Stimulated activated CD4-positive, alpha-beta T cell treated with anti-CD3 and anti-CD28 coated beads, Interleukin-12 subunit alpha, Interleukin-12 subunit beta, amount 100 ng/mL, for 4 hours (primary cell): ENCODE measurements around the gene AQP3.
A peak's percentile ranks its signal among the peaks of the same experiment; 100 is the strongest.
"Not testable (repeated sequence)": the region's sequence is repeated elsewhere in the genome, so short reads cannot be mapped to it uniquely, and the experiment has no call there.

Experiments
- DNase-seq: peaks from one replicate; pipeline ENCODE4 v3.0.0-alpha.2; 2020

The AQP3 gene

GRCh38 chr9:33439731-33440130 is 7.7 kb downstream of the AQP3 start:
- DNase-seq, result no peak

GRCh38 chr9:33438926-33439680 is 8.3 kb downstream of the AQP3 start:
- no peak for DNase-seq

- no peak for DNase-seq
Measured at GRCh38 chr9:33437898-33438297, 9.5 kb downstream of the AQP3 start.

- no peak for DNase-seq
Measured at GRCh38 chr9:33437205-33437604, 10.2 kb downstream of the AQP3 start.

- no peak for DNase-seq
Measured at GRCh38 chr9:33436445-33436844, 10.9 kb downstream of the AQP3 start.

GRCh38 chr9:33435821-33436277 is 11.5 kb downstream of the AQP3 start:
- DNase-seq, result no peak

GRCh38 chr9:33434317-33435105 is 12.9 kb downstream of the AQP3 start:
- DNase-seq, result no peak

- DNase-seq, result no peak
Measured at GRCh38 chr9:33433871-33434270, 13.5 kb downstream of the AQP3 start.

GRCh38 chr9:33431420-33431819 is 16.0 kb downstream of the AQP3 start:
- DNase-seq, result no peak

- DNase-seq, result no peak
Measured at GRCh38 chr9:33430942-33431341, 16.5 kb downstream of the AQP3 start.

- no peak for DNase-seq
Measured at GRCh38 chr9:33429256-33429985, 18.0 kb downstream of the AQP3 start.

- DNase-seq, result no peak
Measured at GRCh38 chr9:33426843-33427293, 20.5 kb downstream of the AQP3 start.

- DNase-seq, result no peak
Measured at GRCh38 chr9:33425128-33425533, 22.3 kb downstream of the AQP3 start.

- not testable (repeated sequence) for DNase-seq
Measured at GRCh38 chr9:33424492-33424891, 22.9 kb downstream of the AQP3 start.

- not testable (repeated sequence) for DNase-seq
Measured at GRCh38 chr9:33424043-33424442, 23.4 kb downstream of the AQP3 start.

GRCh38 chr9:33419708-33420303 is 27.6 kb downstream of the AQP3 start:
- DNase-seq, result no peak

GRCh38 chr9:33418090-33418489 is 29.3 kb downstream of the AQP3 start:
- DNase-seq, result no peak

- no peak for DNase-seq
Measured at GRCh38 chr9:33416996-33417395, 30.4 kb downstream of the AQP3 start.

- DNase-seq, result peak; percentile 81
Measured at GRCh38 chr9:33415501-33416038, 31.8 kb downstream of the AQP3 start.

GRCh38 chr9:33414889-33415500 is 32.4 kb downstream of the AQP3 start:
- no peak for DNase-seq

- DNase-seq, result no peak
Measured at GRCh38 chr9:33414268-33414667, 33.1 kb downstream of the AQP3 start.

- DNase-seq, result no peak
Measured at GRCh38 chr9:33408087-33408486, 39.3 kb downstream of the AQP3 start.
